WI38 (cell line): Measurements from ENCODE around the gene PIGT.

Experiments used
- H3K4me3 ChIP-seq: 2 replicates; pipeline ENCODE4 v1.5.1; 2011; ENCODE audit warnings: low read depth, mild to moderate bottlenecking, control low read depth, low read length
- CTCF ChIP-seq: IDR thresholded peaks from 2 replicates; pipeline ENCODE4 v1.5.1; 2012; ENCODE audit warnings: low read depth, mild to moderate bottlenecking, control low read depth, low read length

Gene PIGT

GRCh38 chr20:45372241-45372640, 43.7 kb upstream of the PIGT start:
- no peak overlapping the region for H3K4me3 ChIP-seq
- no peak for TF ChIP-seq CTCF

GRCh38 chr20:45372646-45373352, 43.1 kb upstream of the PIGT start:
- H3K4me3 ChIP-seq, result no peak overlapping the region

GRCh38 chr20:45373353-45374100, 42.4 kb upstream of the PIGT start:
- H3K4me3 ChIP-seq, result peak overlapping the region; percentile 47
- TF ChIP-seq CTCF, result peak; percentile 80

More at GRCh38 chr20:45372646-45373352, 43.1 kb upstream of the PIGT start:
- TF ChIP-seq CTCF, result no peak

- peak overlapping the region; percentile 47 for H3K4me3 ChIP-seq
- TF ChIP-seq CTCF, result no peak
Measured at GRCh38 chr20:45374101-45374467, 41.9 kb upstream of the PIGT start.

GRCh38 chr20:45374966-45375365, 41.0 kb upstream of the PIGT start:
- no peak overlapping the region for H3K4me3 ChIP-seq
- TF ChIP-seq CTCF, result no peak

- no peak overlapping the region for H3K4me3 ChIP-seq
- TF ChIP-seq CTCF, result no peak
Measured at GRCh38 chr20:45377269-45377668, 38.7 kb upstream of the PIGT start.

GRCh38 chr20:45378191-45378590, 37.8 kb upstream of the PIGT start, which contains the start of gene TP53TG5:
TSS of gene TP53TG5 (minus strand) at chr20:45378325. CDS start at chr20:45378236, 89 bp downstream.
- TF ChIP-seq CTCF, result no peak
- H3K4me3 ChIP-seq, result no peak within 1 kb of the TSS
